B cell (primary cell): Measurements from ENCODE around the gene CD177.

ENCODE experiments used
- EZH2 ChIP-seq: IDR thresholded peaks from 2 replicates; pipeline ENCODE4 v1.6.1; 2012; ENCODE audit warnings: borderline replicate concordance, low read depth, mild to moderate bottlenecking, moderate library complexity, low read length; ENCODE audit not compliant: insufficient read depth, poor library complexity, severe bottlenecking
- TF ChIP-seq, protein P1 (sequence below): fragments of 200-600 bp; IDR thresholded peaks from one replicate; pipeline ENCODE4 v1.8.0; 2022; ENCODE audit warnings: antibody characterized with exemption, mild to moderate bottlenecking

DNA sequence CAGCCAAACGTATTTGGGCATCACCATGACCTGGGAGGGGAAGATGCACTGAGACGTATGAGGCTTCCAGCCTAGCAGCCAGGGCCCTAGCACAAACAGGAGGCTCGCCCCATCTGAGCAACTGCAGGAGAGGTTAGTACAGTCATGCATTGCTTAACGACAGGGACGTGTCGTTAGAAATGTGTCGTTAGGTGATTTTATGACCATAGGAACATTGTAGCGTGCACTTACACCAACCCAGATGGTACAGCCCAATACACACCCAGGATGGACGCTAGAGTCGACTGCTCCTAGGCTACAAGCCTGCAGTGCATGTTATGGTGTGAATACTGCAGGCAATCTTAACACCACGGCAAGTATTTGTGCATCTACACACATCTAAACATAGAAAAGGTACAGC is 9.3 kb downstream of the CD177 start:
- TF ChIP-seq, protein P1, sequence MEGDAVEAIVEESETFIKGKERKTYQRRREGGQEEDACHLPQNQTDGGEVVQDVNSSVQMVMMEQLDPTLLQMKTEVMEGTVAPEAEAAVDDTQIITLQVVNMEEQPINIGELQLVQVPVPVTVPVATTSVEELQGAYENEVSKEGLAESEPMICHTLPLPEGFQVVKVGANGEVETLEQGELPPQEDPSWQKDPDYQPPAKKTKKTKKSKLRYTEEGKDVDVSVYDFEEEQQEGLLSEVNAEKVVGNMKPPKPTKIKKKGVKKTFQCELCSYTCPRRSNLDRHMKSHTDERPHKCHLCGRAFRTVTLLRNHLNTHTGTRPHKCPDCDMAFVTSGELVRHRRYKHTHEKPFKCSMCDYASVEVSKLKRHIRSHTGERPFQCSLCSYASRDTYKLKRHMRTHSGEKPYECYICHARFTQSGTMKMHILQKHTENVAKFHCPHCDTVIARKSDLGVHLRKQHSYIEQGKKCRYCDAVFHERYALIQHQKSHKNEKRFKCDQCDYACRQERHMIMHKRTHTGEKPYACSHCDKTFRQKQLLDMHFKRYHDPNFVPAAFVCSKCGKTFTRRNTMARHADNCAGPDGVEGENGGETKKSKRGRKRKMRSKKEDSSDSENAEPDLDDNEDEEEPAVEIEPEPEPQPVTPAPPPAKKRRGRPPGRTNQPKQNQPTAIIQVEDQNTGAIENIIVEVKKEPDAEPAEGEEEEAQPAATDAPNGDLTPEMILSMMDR, result no peak
- no peak for TF ChIP-seq EZH2
